RWPE2 (cell line): ENCODE measurements around the gene NBEAL2.
A peak's percentile ranks its signal among the peaks of the same experiment; 100 is the strongest.

Experiments used
- ATAC-seq: fragments of 200-7000 bp; cut with Tn5 transposase; 3 replicates; pipeline ENCODE4 v1.9.1; 2021; ENCODE audit warnings: low read depth
- DNase-seq: peaks from one replicate; pipeline ENCODE4 v3.0.0-alpha.2; 2020; ENCODE audit warnings: low spot score
- H3K27ac ChIP-seq: fragments of 450-650 bp; 2 replicates; pipeline ENCODE4 v1.5.1; 2017; ENCODE audit warnings: mild to moderate bottlenecking; ENCODE audit not compliant: poor library complexity, severe bottlenecking
- H3K27me3 ChIP-seq: fragments of 250-450 bp; sonication (Bioruptor Pico); 2 replicates; pipeline ENCODE4 v1.5.1; 2021; ENCODE audit warnings: mild to moderate bottlenecking, moderate library complexity; ENCODE audit not compliant: insufficient read depth, poor library complexity, severe bottlenecking
- H3K36me3 ChIP-seq: fragments of 250-450 bp; sonication (Bioruptor Pico); 2 replicates; pipeline ENCODE4 v1.5.1; 2020; ENCODE audit warnings: low read depth, mild to moderate bottlenecking, moderate library complexity
- H3K4me1 ChIP-seq: fragments of 250-450 bp; sonication (Bioruptor Pico); 2 replicates; pipeline ENCODE4 v1.5.1; 2021; ENCODE audit warnings: mild to moderate bottlenecking, moderate library complexity; ENCODE audit not compliant: insufficient read depth, poor library complexity, severe bottlenecking
- H3K4me3 ChIP-seq: fragments of 250-450 bp; sonication (Bioruptor Pico); 2 replicates; pipeline ENCODE4 v1.5.1; 2021; ENCODE audit warnings: mild to moderate bottlenecking, moderate library complexity; ENCODE audit not compliant: severe bottlenecking
- H3K9me3 ChIP-seq: fragments of 250-450 bp; sonication (Bioruptor Pico); 2 replicates; pipeline ENCODE4 v1.5.1; 2021; ENCODE audit warnings: mild to moderate bottlenecking, moderate library complexity; ENCODE audit not compliant: severe bottlenecking
- TF ChIP-seq, protein P1 (sequence below): fragments of 450-650 bp; IDR thresholded peaks from one replicate; pipeline ENCODE4 v1.5.1; 2017; ENCODE audit warnings: mild to moderate bottlenecking, moderate library complexity; ENCODE audit not compliant: poor library complexity, severe bottlenecking

Gene NBEAL2

DNA sequence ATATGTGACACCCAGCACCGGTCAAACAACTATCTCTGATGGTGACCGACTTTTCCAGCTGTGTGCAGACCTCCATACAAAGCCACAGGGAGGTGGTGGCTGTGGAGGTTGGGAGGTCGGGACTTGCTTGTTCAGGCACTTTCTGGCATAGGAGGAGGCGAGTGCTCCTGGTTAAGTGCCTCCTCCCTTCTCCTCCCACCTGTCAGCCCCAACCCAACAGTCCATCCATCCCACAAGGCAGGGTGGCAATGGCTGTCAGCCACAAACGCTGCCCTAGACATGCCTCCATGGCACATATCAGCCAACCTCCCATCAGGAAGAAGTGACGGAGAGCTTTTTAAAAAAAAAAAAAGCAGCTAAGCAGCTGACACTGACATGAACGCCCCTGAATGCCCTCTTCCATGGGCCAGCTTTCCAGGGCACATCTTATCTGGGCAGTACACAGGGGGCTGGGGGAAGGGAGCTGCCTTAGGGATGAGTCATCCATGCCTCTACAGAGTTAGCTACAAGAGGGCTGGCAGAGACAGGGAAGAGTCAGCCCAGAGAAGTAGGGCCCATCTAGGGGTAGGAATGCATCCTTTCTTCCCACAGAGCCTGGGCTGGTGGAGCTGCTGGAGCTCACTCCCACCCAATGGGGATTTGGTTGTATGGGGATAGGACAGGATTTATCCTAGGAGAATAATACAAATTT lies 44.2 kb upstream of the NBEAL2 start:
- DNase-seq (peak; percentile 86), ATAC-seq (peak; percentile 95)
- TF ChIP-seq, protein P1, sequence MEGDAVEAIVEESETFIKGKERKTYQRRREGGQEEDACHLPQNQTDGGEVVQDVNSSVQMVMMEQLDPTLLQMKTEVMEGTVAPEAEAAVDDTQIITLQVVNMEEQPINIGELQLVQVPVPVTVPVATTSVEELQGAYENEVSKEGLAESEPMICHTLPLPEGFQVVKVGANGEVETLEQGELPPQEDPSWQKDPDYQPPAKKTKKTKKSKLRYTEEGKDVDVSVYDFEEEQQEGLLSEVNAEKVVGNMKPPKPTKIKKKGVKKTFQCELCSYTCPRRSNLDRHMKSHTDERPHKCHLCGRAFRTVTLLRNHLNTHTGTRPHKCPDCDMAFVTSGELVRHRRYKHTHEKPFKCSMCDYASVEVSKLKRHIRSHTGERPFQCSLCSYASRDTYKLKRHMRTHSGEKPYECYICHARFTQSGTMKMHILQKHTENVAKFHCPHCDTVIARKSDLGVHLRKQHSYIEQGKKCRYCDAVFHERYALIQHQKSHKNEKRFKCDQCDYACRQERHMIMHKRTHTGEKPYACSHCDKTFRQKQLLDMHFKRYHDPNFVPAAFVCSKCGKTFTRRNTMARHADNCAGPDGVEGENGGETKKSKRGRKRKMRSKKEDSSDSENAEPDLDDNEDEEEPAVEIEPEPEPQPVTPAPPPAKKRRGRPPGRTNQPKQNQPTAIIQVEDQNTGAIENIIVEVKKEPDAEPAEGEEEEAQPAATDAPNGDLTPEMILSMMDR: peak; percentile 62
- H3K36me3 ChIP-seq: peaks cover 34% of the 10 kb centered on the region
- H3K27ac ChIP-seq: peak overlapping the region; percentile 84
- no peaks in the 10 kb centered on the region for H3K27me3 ChIP-seq
- H3K4me1 ChIP-seq: peaks cover 49% of the 10 kb centered on the region
- no peaks in the 10 kb centered on the region for H3K9me3 ChIP-seq
- H3K4me3 ChIP-seq: no peak overlapping the region

DNA sequence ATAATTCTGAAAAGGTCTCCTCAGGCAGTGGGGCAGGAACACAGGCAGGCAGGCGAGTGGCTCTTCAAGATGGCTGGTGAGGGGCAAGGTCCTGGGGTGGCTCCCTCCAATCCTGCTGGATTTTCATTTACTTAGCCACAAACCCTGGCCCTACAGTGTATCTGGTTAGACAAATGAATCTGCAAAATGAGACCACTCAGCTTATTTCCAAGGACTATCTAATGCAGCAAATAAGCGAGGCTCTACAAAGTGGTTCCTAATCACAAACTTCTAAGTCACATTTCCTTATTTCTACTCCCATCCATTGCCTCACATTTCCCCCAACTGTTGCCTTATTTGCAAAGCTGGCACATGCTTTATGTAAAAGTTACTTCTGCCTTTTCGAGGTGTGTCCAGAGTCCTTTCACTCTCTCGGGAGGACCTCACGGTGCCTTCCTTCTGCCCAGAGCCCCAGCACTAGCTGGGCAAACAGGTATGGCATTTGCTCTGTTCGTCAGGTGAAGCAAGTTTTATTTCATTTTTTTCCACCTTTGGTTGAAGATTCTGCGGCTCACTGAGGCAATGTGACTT lies 43.4 kb upstream of the NBEAL2 start:
- Histone ChIP-seq H3K36me3 (peaks cover 42% of the 10 kb centered on the region), H3K4me3 (no peak overlapping the region), H3K27ac (peak overlapping the region; percentile 84), H3K9me3 (no peaks in the 10 kb centered on the region), H3K27me3 (no peaks in the 10 kb centered on the region), H3K4me1 (peaks cover 48% of the 10 kb centered on the region)
- TF ChIP-seq, protein P1: no peak
- DNase-seq (no peak), ATAC-seq (no peak)

DNA sequence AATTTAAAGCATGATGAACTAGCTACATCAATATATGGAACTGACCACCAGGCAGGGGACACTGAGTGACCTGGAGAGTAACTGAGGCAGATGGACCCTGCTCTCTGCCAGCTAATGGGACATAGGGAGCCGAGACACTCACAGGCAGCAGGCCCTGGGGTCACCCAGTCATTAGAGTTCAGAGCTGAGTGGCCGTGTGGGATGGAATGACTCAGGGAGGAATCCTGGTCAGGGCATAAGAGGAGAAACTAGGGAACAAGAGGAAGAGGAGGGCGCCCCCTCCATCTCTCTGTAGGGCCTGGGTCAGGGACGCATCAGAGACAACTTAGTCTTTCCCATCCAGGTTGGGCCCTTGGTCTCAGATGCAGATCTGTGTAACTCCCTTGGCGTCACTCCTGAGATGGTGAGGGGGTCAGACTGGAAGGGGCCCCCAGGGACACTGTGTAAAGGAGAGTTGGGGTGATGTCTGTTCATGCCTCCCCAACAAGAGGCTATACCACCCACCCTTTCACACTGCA lies 42.7 kb upstream of the NBEAL2 start:
- DNase-seq: no peak
- TF ChIP-seq, protein P1: no peak
- peaks cover 43% of the 10 kb centered on the region for H3K36me3 ChIP-seq

DNA sequence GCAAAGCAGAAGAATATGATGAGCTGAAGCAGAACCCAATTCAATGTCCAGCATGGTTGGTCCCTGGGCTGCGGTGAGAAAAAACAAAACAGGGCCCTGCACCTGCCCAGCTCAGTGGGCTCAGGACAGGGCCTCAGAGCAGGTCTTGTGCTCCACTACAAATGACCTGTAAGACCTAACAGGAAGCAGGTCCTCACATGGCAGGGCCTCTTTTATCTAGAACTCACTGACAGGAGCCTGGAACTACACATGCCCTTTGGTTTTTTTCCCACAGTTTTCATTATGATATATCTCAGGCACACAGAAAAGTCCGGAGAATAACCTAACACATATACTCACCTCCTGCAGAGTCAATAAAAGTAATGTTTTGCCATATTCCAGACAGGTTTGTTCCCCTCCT lies 41.3 kb upstream of the NBEAL2 start:
- Histone ChIP-seq H3K27ac (no peak overlapping the region), H3K27me3 (no peaks in the 10 kb centered on the region), H3K4me3 (no peak overlapping the region), H3K4me1 (peaks cover 37% of the 10 kb centered on the region), H3K9me3 (no peaks in the 10 kb centered on the region), H3K36me3 (peaks cover 43% of the 10 kb centered on the region)
- TF ChIP-seq, protein P1: no peak
- no peak for ATAC-seq
- DNase-seq: no peak

More for the DNA sequence above, 42.7 kb upstream of the NBEAL2 start:
- Histone ChIP-seq H3K4me1 (peaks cover 41% of the 10 kb centered on the region), H3K27me3 (no peaks in the 10 kb centered on the region), H3K9me3 (no peaks in the 10 kb centered on the region), H3K4me3 (no peak overlapping the region), H3K27ac (peak overlapping the region; percentile 84)
- ATAC-seq: no peak
